ENCODE measurements around the gene IL36G.

The IL36G gene

DNA sequence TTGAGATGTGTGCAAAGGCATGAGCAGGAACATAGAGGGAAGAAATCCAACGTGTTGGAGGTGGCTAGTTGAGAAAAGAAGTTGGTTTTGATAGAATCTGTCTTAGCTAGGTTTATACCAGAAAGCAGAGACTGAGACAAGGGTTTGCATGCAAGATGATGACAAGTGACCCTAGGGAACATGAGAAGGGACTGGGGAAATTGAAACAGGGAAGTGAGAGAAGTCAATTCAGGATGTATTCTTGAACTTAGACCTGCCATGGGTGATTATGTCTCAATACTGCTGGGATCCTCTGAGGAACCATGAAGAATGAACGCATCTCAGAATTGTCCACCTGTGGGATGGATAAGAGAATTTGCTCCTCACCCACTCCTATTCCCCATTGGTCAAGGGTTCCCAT lies 47.9 kb downstream of the IL36G start:
- no peak for DNase-seq

DNA sequence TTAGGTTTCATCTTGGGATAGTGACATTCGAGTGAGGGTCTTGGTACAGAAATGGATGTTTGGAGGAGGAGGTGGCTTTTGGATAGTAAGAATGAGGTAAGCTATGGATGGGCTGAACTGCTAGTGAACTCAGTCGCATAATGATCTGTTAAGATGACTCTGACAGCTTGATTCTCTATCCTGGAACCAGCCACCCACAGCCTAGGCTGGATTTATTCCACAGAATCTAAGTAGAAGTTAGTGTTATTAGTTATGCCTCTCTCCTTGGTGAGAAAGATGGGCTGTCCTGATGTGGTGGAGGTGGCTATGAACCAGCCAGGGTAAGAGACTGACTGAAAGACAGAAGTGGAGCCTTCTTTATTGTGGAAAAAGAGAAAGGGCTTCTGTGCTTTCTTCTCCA lies 49.9 kb downstream of the IL36G start:
- no peak for DNase-seq

GRCh38 chr2:113028112-113028511 lies 50.3 kb downstream of the IL36G start:
- DNase-seq: no peak

GRCh38 chr2:113032737-113033136 lies 54.9 kb downstream of the IL36G start:
- no peak for DNase-seq

DNA sequence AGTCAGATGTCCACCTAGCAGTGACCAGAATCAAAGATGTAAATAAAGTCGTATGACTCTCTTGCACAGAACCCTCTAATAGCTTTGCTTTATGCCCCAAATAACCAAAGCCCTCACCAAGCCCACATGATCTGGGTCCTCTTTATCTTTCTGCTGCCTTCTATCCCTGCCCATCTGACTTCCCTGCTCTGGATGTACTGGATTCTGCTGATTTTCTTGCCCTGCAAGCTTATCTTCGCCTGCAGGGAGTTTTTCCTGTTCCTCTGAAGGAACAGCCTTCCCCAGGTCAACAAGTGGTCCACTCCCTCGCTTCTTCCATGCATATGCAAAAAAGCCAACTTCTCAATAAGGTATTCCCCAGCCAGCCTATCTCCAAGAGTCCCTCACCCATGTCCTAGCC lies 56.2 kb downstream of the IL36G start:
- DNase-seq: no peak

Data from CD4-positive, alpha-beta T cell treated with Interleukin-15 for 1 hour (primary cell).